Measurements from ENCODE around the gene TTC38.
"Not testable (repeated sequence)": the region's sequence is repeated elsewhere in the genome, so short reads cannot be mapped to it uniquely, and the experiment has no call there.

Gene TTC38

GRCh38 chr22:46296257-46297150 lies 28.7 kb downstream of the TTC38 start, which contains the start of gene GTSE1:
Gene GTSE1, plus strand, starts transcription at chr22:46296870. Its CDS starts 531 bp downstream, at chr22:46297401.
- peak; percentile 96 for DNase-seq (ENCODE audit: low read depth)

- peak; percentile 18 for DNase-seq (ENCODE audit: low read depth)
Measured at GRCh38 chr22:46297151-46297812, 29.5 kb downstream of the TTC38 start.

- no peak for DNase-seq (ENCODE audit: low read depth)
Measured at GRCh38 chr22:46299101-46299500, 31.3 kb downstream of the TTC38 start.

- DNase-seq (ENCODE audit: low read depth) = no peak
Measured at GRCh38 chr22:46300491-46300890, 32.7 kb downstream of the TTC38 start.

GRCh38 chr22:46303347-46303965 lies 35.6 kb downstream of the TTC38 start:
- no peak for DNase-seq (ENCODE audit: low read depth)

GRCh38 chr22:46308283-46308988 lies 40.6 kb downstream of the TTC38 start:
- no peak for DNase-seq (ENCODE audit: low read depth)

- DNase-seq (ENCODE audit: low read depth) = no peak
Measured at GRCh38 chr22:46309526-46310085, 41.8 kb downstream of the TTC38 start.

- no peak for DNase-seq (ENCODE audit: low read depth)
Measured at GRCh38 chr22:46312056-46312455, 44.2 kb downstream of the TTC38 start.

GRCh38 chr22:46312848-46313247 lies 45.0 kb downstream of the TTC38 start:
- DNase-seq (ENCODE audit: low read depth) = not testable (repeated sequence)

- no peak for DNase-seq (ENCODE audit: low read depth)
Measured at GRCh38 chr22:46315976-46316375, 48.2 kb downstream of the TTC38 start.

GRCh38 chr22:46317646-46318045 lies 49.8 kb downstream of the TTC38 start:
- no peak for DNase-seq (ENCODE audit: low read depth)

- DNase-seq (ENCODE audit: low read depth) = no peak
Measured at GRCh38 chr22:46318576-46318975, 50.8 kb downstream of the TTC38 start.

- DNase-seq (ENCODE audit: low read depth) = no peak
Measured at GRCh38 chr22:46319319-46319718, 51.5 kb downstream of the TTC38 start.

- DNase-seq (ENCODE audit: low read depth) = no peak
Measured at GRCh38 chr22:46320166-46320710, 52.4 kb downstream of the TTC38 start.

- no peak for DNase-seq (ENCODE audit: low read depth)
Measured at GRCh38 chr22:46320716-46321386, 53.0 kb downstream of the TTC38 start.

- no peak for DNase-seq (ENCODE audit: low read depth)
Measured at GRCh38 chr22:46322711-46323110, 54.9 kb downstream of the TTC38 start.

GRCh38 chr22:46323162-46323561 lies 55.4 kb downstream of the TTC38 start:
- DNase-seq (ENCODE audit: low read depth) = no peak

GRCh38 chr22:46326066-46326680 lies 58.4 kb downstream of the TTC38 start:
- no peak for DNase-seq (ENCODE audit: low read depth)

GRCh38 chr22:46327691-46328465 lies 60.1 kb downstream of the TTC38 start:
- DNase-seq (ENCODE audit: low read depth) = no peak

GRCh38 chr22:46328797-46329196 lies 61.0 kb downstream of the TTC38 start:
- no peak for DNase-seq (ENCODE audit: low read depth)

All from activated T-cell treated with anti-CD3 and anti-CD28 coated beads for 48 hours (primary cell).